Neural progenitor cell (in vitro differentiated cells): ENCODE measurements around the gene LRRC34. TPM values are rescaled to one million over a fixed set of nuclear protein-coding genes. Genes with fewer than 3 reads are reported as not detected.

Source experiments
- DNase-seq: peaks from one replicate; pipeline ENCODE4 v3.0.0-alpha.2; 2016; ENCODE audit warnings: low spot score
- H2AFZ ChIP-seq: fragments of 200-600 bp; sonication (generic); replicated peaks from 2 replicates; pipeline ENCODE4 v1.6.1; 2016; ENCODE audit warnings: antibody characterized with exemption
- H3F3A ChIP-seq: fragments of 200-600 bp; sonication (generic); 2 replicates; pipeline ENCODE4 v1.6.1; 2016; ENCODE audit warnings: antibody characterized with exemption, low read depth
- H3K27ac ChIP-seq: fragments of 200-600 bp; sonication (generic); 2 replicates; pipeline ENCODE4 v1.5.1; 2016; ENCODE audit warnings: mild to moderate bottlenecking
- H3K27me3 ChIP-seq: fragments of 200-600 bp; sonication (generic); 2 replicates; pipeline ENCODE4 v1.6.1; 2016; ENCODE audit warnings: mild to moderate bottlenecking, moderate library complexity
- H3K36me3 ChIP-seq: fragments of 200-600 bp; sonication (generic); 2 replicates; pipeline ENCODE4 v1.5.1; 2016
- H3K4me1 ChIP-seq: fragments of 200-600 bp; sonication (generic); 2 replicates; pipeline ENCODE4 v1.6.1; 2016; ENCODE audit warnings: mixed run types
- H3K4me2 ChIP-seq: fragments of 200-600 bp; sonication (generic); 2 replicates; pipeline ENCODE4 v1.6.1; 2016
- H3K4me3 ChIP-seq: fragments of 200-600 bp; sonication (generic); 2 replicates; pipeline ENCODE4 v1.5.1; 2016
- H3K79me2 ChIP-seq: fragments of 200-600 bp; sonication (generic); 2 replicates; pipeline ENCODE4 v1.6.1; 2016; ENCODE audit warnings: low read depth
- H3K9ac ChIP-seq: fragments of 200-600 bp; sonication (generic); 2 replicates; pipeline ENCODE4 v1.6.1; 2016
- H3K9me3 ChIP-seq: fragments of 200-600 bp; sonication (generic); 2 replicates; pipeline ENCODE4 v1.5.1; 2016; ENCODE audit warnings: low read depth
- H4K20me1 ChIP-seq: fragments of 200-600 bp; sonication (generic); 2 replicates; pipeline ENCODE4 v1.6.1; 2016; ENCODE audit warnings: low read depth
- H3K27ac Mint-ChIP-seq: 3 replicates; pipeline ENCODE4 v1.8.0; 2021; ENCODE audit warnings: mixed read lengths
- H3K27me3 Mint-ChIP-seq: 2 replicates; pipeline ENCODE4 v1.8.0; 2022; ENCODE audit warnings: low read depth, mild to moderate bottlenecking, inconsistent platforms, moderate library complexity, mixed read lengths; ENCODE audit not compliant: insufficient read depth
- H3K36me3 Mint-ChIP-seq: 3 replicates; pipeline ENCODE4 v1.8.0; 2021; ENCODE audit warnings: mixed read lengths
- H3K4me1 Mint-ChIP-seq: 3 replicates; pipeline ENCODE4 v1.8.0; 2021; ENCODE audit warnings: mixed read lengths
- H3K4me3 Mint-ChIP-seq: 3 replicates; pipeline ENCODE4 v1.8.0; 2021; ENCODE audit warnings: mild to moderate bottlenecking, moderate library complexity, mixed read lengths
- H3K9me3 Mint-ChIP-seq: 3 replicates; pipeline ENCODE4 v1.8.0; 2020; ENCODE audit warnings: mixed read lengths
- CTCF ChIP-seq: fragments of 200-600 bp; sonication (generic); IDR thresholded peaks from 2 replicates; pipeline ENCODE4 v1.5.1; 2017; ENCODE audit warnings: antibody characterized with exemption, mild to moderate bottlenecking
- EZH2 ChIP-seq: fragments of 200-600 bp; sonication (generic); IDR thresholded peaks from 2 replicates; pipeline ENCODE4 v1.6.1; 2017; ENCODE audit warnings: antibody characterized with exemption, mild to moderate bottlenecking, moderate library complexity
- EZH2phosphoT487 ChIP-seq: fragments of 200-600 bp; sonication (generic); IDR thresholded peaks from 2 replicates; pipeline ENCODE4 v1.6.1; 2017; ENCODE audit warnings: antibody characterized with exemption
- total RNA-seq: library from RNA; depleted of rRNA; stranded (reverse); fragments of >200 nt; gene quantifications from 2 replicates; pipeline ENCODE4 v1.2.3, GENCODE V29; 2015; ENCODE audit warnings: low replicate concordance

Gene LRRC34
- total RNA-seq, 1 donor from 2014 or later = 54.8 TPM

- Histone ChIP-seq H3K4me1 (peaks cover 8% of the 10 kb centered on the region), H4K20me1 (no peaks in the 10 kb centered on the region), H3K79me2 (peaks cover 32% of the 10 kb centered on the region), H3K27ac (peak overlapping the region; percentile 98), H3F3A (peaks cover 49% of the 10 kb centered on the region), H3K9ac (peak overlapping the region; percentile 94), H3K36me3 (peaks cover 7% of the 10 kb centered on the region), H3K9me3 (no peaks in the 10 kb centered on the region), H3K4me3 (peak overlapping the region; percentile 97), H3K27me3 (no peaks in the 10 kb centered on the region), H3K4me2 (peak overlapping the region; percentile 81), H2AFZ (peak overlapping the region; percentile 98)
- Mint-ChIP-seq H3K4me3 (peak overlapping the region; percentile 99), H3K36me3 (peaks cover 10% of the 10 kb centered on the region), H3K9me3 (peaks cover 11% of the 10 kb centered on the region), H3K27ac (peak overlapping the region; percentile 94), H3K27me3 (peaks cover 17% of the 10 kb centered on the region), H3K4me1 (peaks cover 28% of the 10 kb centered on the region)
- peak; percentile 80 for DNase-seq
- no peak for TF ChIP-seq EZH2phosphoT487
Observed at GRCh38 chr3:169772305-169772896, 40.3 kb downstream of the LRRC34 start.

- Histone ChIP-seq H3K27ac (peak overlapping the region; percentile 98), H3K4me2 (peak overlapping the region; percentile 81), H3K27me3 (no peaks in the 10 kb centered on the region), H3F3A (peaks cover 54% of the 10 kb centered on the region), H3K9ac (no peak overlapping the region), H3K36me3 (peaks cover 7% of the 10 kb centered on the region), H3K9me3 (no peaks in the 10 kb centered on the region), H3K4me3 (peak overlapping the region; percentile 97), H2AFZ (peak overlapping the region; percentile 74), H3K79me2 (peaks cover 32% of the 10 kb centered on the region), H3K4me1 (peaks cover 8% of the 10 kb centered on the region), H4K20me1 (no peaks in the 10 kb centered on the region)
- Mint-ChIP-seq H3K9me3 (peaks cover 11% of the 10 kb centered on the region), H3K27ac (peak overlapping the region; percentile 94), H3K4me3 (peak overlapping the region; percentile 99), H3K36me3 (peaks cover 9% of the 10 kb centered on the region), H3K27me3 (peaks cover 17% of the 10 kb centered on the region), H3K4me1 (peaks cover 28% of the 10 kb centered on the region)
- TF ChIP-seq CTCF (no peak), EZH2phosphoT487 (no peak), EZH2 (no peak)
- peak; percentile 87 for DNase-seq
Observed at GRCh38 chr3:169771497-169772304, 41.0 kb downstream of the LRRC34 start.

- Mint-ChIP-seq H3K9me3 (peaks cover 19% of the 10 kb centered on the region), H3K4me3 (peak within 1 kb of the TSS; percentile 88), H3K36me3 (peaks cover 4% of the 10 kb centered on the region), H3K4me1 (peaks cover 19% of the 10 kb centered on the region), H3K27ac (peak within 1 kb of the TSS; percentile 70), H3K27me3 (peaks cover 17% of the 10 kb centered on the region)
- Histone ChIP-seq H3K79me2 (peaks cover 12% of the 10 kb centered on the region), H3K27me3 (no peaks in the 10 kb centered on the region), H3K4me1 (peaks cover 7% of the 10 kb centered on the region), H3K4me3 (peak within 1 kb of the TSS; percentile 61), H3K9ac (no peak within 1 kb of the TSS), H3K4me2 (peak within 1 kb of the TSS; percentile 79), H4K20me1 (no peaks in the 10 kb centered on the region), H3K9me3 (no peaks in the 10 kb centered on the region), H3K36me3 (no peaks in the 10 kb centered on the region), H2AFZ (peak within 1 kb of the TSS; percentile 90), H3F3A (peaks cover 54% of the 10 kb centered on the region), H3K27ac (peak within 1 kb of the TSS; percentile 10)
- TF ChIP-seq EZH2phosphoT487 (no peak), CTCF (peak; percentile 16)
- peak; percentile 92 for DNase-seq
Observed at GRCh38 chr3:169769287-169770181, 43.2 kb downstream of the LRRC34 start, which contains the start of gene ACTRT3. Gene ACTRT3 (minus strand): TSS chr3:169769561. CDS start chr3:169769520, 41 bp downstream.
